IMR-90 (cell line): ENCODE measurements around the gene MAP3K5. TPM values are rescaled to one million over a fixed set of nuclear protein-coding genes. Genes with fewer than 3 reads are reported as not detected.

Experiments used
- ATAC-seq: fragments of 200-7000 bp; cut with Tn5 transposase; 2 replicates; pipeline ENCODE4 v1.9.1; 2020; ENCODE audit warnings: low read depth, mild to moderate bottlenecking, moderate library complexity
- BruUV-seq: library from RNA; stranded (reverse); fragments of 400-500 nt; replicated peaks from 2 replicates; lab custom pipeline; 2021; lab: Mats Ljungman, UMichigan
- CTCF ChIA-PET: fragments of 300-600 bp; formaldehyde crosslinking; extraction: SDS; loops from one replicate; lab custom pipeline; 2021; ENCODE audit warnings: antibody characterized with exemption; lab: Yijun Ruan, JAX
- POLR2A ChIA-PET: fragments of 300-600 bp; sonication (Branson Sonifier 250); formaldehyde crosslinking; loops from one replicate; lab custom pipeline; 2022; ENCODE audit warnings: antibody characterized with exemption; ENCODE audit not compliant: unreplicated experiment; lab: Charles Lee
- DNase-seq: peaks from one replicate; pipeline ENCODE4 v3.0.0; 2013
- H2AFZ ChIP-seq: replicated peaks from 2 replicates; pipeline ENCODE3; 2013; ENCODE audit warnings: low read length, mild to moderate bottlenecking; ENCODE audit not compliant: poor library complexity
- H2AK5ac ChIP-seq: 2 replicates; pipeline ENCODE4 v1.6.1; 2013; ENCODE audit warnings: low read depth, low read length, inconsistent platforms
- H2AK9ac ChIP-seq: replicated peaks from 2 replicates; pipeline ENCODE3; 2013; ENCODE audit warnings: mild to moderate bottlenecking, low read depth, low read length, moderate library complexity; ENCODE audit not compliant: poor library complexity
- H2BK120ac ChIP-seq: 2 replicates; pipeline ENCODE4 v1.6.1; 2013; ENCODE audit warnings: low read depth, low read length, inconsistent platforms
- H2BK15ac ChIP-seq: 3 replicates; pipeline ENCODE4 v1.6.1; 2013; ENCODE audit warnings: low read depth, low read length, inconsistent platforms
- H2BK20ac ChIP-seq: 2 replicates; pipeline ENCODE4 v1.6.1; 2013; ENCODE audit warnings: low read depth, mild to moderate bottlenecking, inconsistent platforms, low read length, moderate library complexity
- H2BK5ac ChIP-seq: 2 replicates; pipeline ENCODE4 v1.6.1; 2013; ENCODE audit warnings: mild to moderate bottlenecking, low read depth, low read length, inconsistent platforms; ENCODE audit not compliant: poor library complexity, severe bottlenecking
- H3K14ac ChIP-seq: replicated peaks from 2 replicates; pipeline ENCODE4 v1.6.1; 2013; ENCODE audit warnings: low read depth, low read length, inconsistent platforms
- H3K18ac ChIP-seq: 2 replicates; pipeline ENCODE4 v1.6.1; 2013; ENCODE audit warnings: low read depth, low read length, control low read depth
- H3K23ac ChIP-seq: 2 replicates; pipeline ENCODE4 v1.6.1; 2013; ENCODE audit warnings: low read depth, low read length, inconsistent platforms
- H3K27ac ChIP-seq: 2 replicates; pipeline ENCODE4 v1.5.1; 2013; ENCODE audit warnings: mild to moderate bottlenecking, control low read depth, low read length; ENCODE audit not compliant: insufficient read depth
- H3K27me3 ChIP-seq: 2 replicates; pipeline ENCODE4 v1.6.1; 2013; ENCODE audit warnings: low read length; ENCODE audit not compliant: control insufficient read depth, insufficient read depth
- H3K36me3 ChIP-seq: 2 replicates; pipeline ENCODE4 v1.6.1; 2013; ENCODE audit warnings: low read length, mixed read lengths; ENCODE audit not compliant: control insufficient read depth, insufficient read depth
- H3K4ac ChIP-seq: 2 replicates; pipeline ENCODE4 v1.6.1; 2013; ENCODE audit warnings: low read depth, low read length, inconsistent platforms
- H3K4me1 ChIP-seq: 2 replicates; pipeline ENCODE4 v1.6.1; 2013; ENCODE audit warnings: low read length, mixed read lengths; ENCODE audit not compliant: control insufficient read depth, insufficient read depth
- H3K4me2 ChIP-seq: 2 replicates; pipeline ENCODE4 v1.6.1; 2013; ENCODE audit warnings: low read depth, mild to moderate bottlenecking, control low read depth, low read length, moderate library complexity
- H3K4me3 ChIP-seq: 2 replicates; pipeline ENCODE4 v1.5.1; 2013; ENCODE audit warnings: low read depth, mild to moderate bottlenecking, control low read depth, low read length, moderate library complexity; ENCODE audit not compliant: insufficient read depth
- H3K56ac ChIP-seq: 2 replicates; pipeline ENCODE4 v1.6.1; 2013; ENCODE audit warnings: low read length, inconsistent platforms; ENCODE audit not compliant: insufficient read depth; ENCODE audit errors: extremely low read depth
- H3K79me1 ChIP-seq, 2 experiments: 2 replicates each; pipeline ENCODE4 v1.6.1; 2013; ENCODE audit warnings: low read length in 2 of 2, inconsistent platforms in 1 of 2, low read depth in 1 of 2
- H3K9ac ChIP-seq: 2 replicates; pipeline ENCODE4 v1.6.1; 2013; ENCODE audit warnings: low read depth, low read length, control low read depth
- H3K9me1 ChIP-seq: 2 replicates; pipeline ENCODE4 v1.6.1; 2013; ENCODE audit warnings: low read length, inconsistent platforms; ENCODE audit not compliant: insufficient read depth
- H3K9me3 ChIP-seq: 2 replicates; pipeline ENCODE4 v1.6.1; 2013; ENCODE audit warnings: low read length; ENCODE audit not compliant: control insufficient read depth, insufficient read depth
- H4K20me1 ChIP-seq: 2 replicates; pipeline ENCODE4 v1.6.1; 2013; ENCODE audit warnings: low read length, inconsistent platforms; ENCODE audit not compliant: insufficient read depth
- H4K5ac ChIP-seq: 2 replicates; pipeline ENCODE4 v1.6.1; 2013; ENCODE audit warnings: mild to moderate bottlenecking, low read depth, low read length, control low read depth
- H4K8ac ChIP-seq, 2 experiments: 2 replicates each; pipeline ENCODE4 v1.6.1; 2013; ENCODE audit warnings: low read depth in 2 of 2, low read length in 2 of 2, control low read depth in 1 of 2, inconsistent platforms in 1 of 2
- H4K91ac ChIP-seq: 2 replicates; pipeline ENCODE4 v1.6.1; 2013; ENCODE audit warnings: low read depth, low read length, inconsistent platforms; ENCODE audit not compliant: insufficient read depth
- CEBPB ChIP-seq: IDR thresholded peaks from 2 replicates; pipeline ENCODE4 v1.6.1; 2012; ENCODE audit warnings: low read depth, low read length, improper control_type of control experiment
- CHD1 ChIP-seq: IDR thresholded peaks from 2 replicates; pipeline ENCODE4 v1.6.1; 2012; ENCODE audit warnings: low read depth, low read length, improper control_type of control experiment
- MAFK ChIP-seq: IDR thresholded peaks from 2 replicates; pipeline ENCODE4 v1.6.1; 2012; ENCODE audit warnings: low read depth, low read length, improper control_type of control experiment
- MXI1 ChIP-seq: IDR thresholded peaks from 2 replicates; pipeline ENCODE4 v1.6.1; 2012; ENCODE audit warnings: low read depth, mild to moderate bottlenecking, low read length, moderate library complexity, borderline replicate concordance
- NFE2L2 ChIP-seq: fragments of 150-350 bp; IDR thresholded peaks from 2 replicates; pipeline ENCODE4 v1.6.1; 2016; ENCODE audit warnings: low read depth, mild to moderate bottlenecking, low read length
- POLR2A ChIP-seq: IDR thresholded peaks from 2 replicates; pipeline ENCODE4 v1.6.1; 2012; ENCODE audit warnings: mild to moderate bottlenecking, low read depth, low read length
- RAD21 ChIP-seq: IDR thresholded peaks from 2 replicates; pipeline ENCODE4 v1.6.1; 2012; ENCODE audit warnings: low read length, improper control_type of control experiment
- RCOR1 ChIP-seq: IDR thresholded peaks from 2 replicates; pipeline ENCODE4 v1.6.1; 2012; ENCODE audit warnings: mild to moderate bottlenecking, low read length, improper control_type of control experiment; ENCODE audit not compliant: insufficient replicate concordance
- RFX5 ChIP-seq: IDR thresholded peaks from 2 replicates; pipeline ENCODE4 v1.8.0; 2012; ENCODE audit warnings: low read depth, mild to moderate bottlenecking, low read length, moderate library complexity
- SMC3 ChIP-seq: fragments of 150-350 bp; IDR thresholded peaks from 2 replicates; pipeline ENCODE4 v1.6.1; 2016; ENCODE audit warnings: low read depth, mild to moderate bottlenecking, antibody characterized with exemption, low read length, moderate library complexity
- WGBS, 2 experiments: methylation state at CpG; one replicate each; pipeline versions ENCODE4 v1.1.5 to v1.1.7; 2013; ENCODE audit warnings: missing lambda C conversion rate in 2 of 2; ENCODE audit not compliant: insufficient read length in 1 of 2; ENCODE audit errors: extremely low coverage in 2 of 2; 5-methylcytosine and 5-hydroxymethylcytosine counted together
- dilution Hi-C: fragments of 300-500 bp; cut with HindIII; formaldehyde crosslinking; loops from one replicate; pipeline ENCODE4 v1.14.3; 2018; ENCODE audit warnings: low sequenced_read_pairs; ENCODE audit not compliant: unreplicated experiment
- in situ Hi-C: fragments of 300-500 bp; cut with MboI; formaldehyde crosslinking; loops from 3 replicates; pipeline ENCODE4 v1.14.3; 2019; ENCODE audit warnings: low sequenced_read_pairs, inconsistent platforms, mixed read lengths
- intact Hi-C: fragments of 100-400 bp; cut with micrococcal nuclease; formaldehyde crosslinking; loops from 2 replicates; pipeline ENCODE4 v1.10.0; 2022
- polyA plus RNA-seq, 3 experiments: library from polyadenylated mRNA; depleted of rRNA; stranded (reverse); fragments of >200 nt; gene quantifications; 2 replicates each; pipeline ENCODE4 v1.2.3, GENCODE V29; 2012; ENCODE audit warnings: low replicate concordance in 1 of 3
- total RNA-seq: library from RNA; depleted of rRNA; stranded (reverse); fragments of >200 nt; gene quantifications from 2 replicates; pipeline ENCODE4 v1.2.3, GENCODE V29; 2012
- TF ChIP-seq, protein P1 (sequence below): conservative IDR thresholded peaks from 2 replicates; pipeline ENCODE4 v1.5.1; 2012; ENCODE audit warnings: mild to moderate bottlenecking, low read depth, low read length, improper control_type of control experiment
- TF ChIP-seq, protein P2 (sequence below): fragments of 150-350 bp; IDR thresholded peaks from 2 replicates; pipeline ENCODE4 v1.6.1; 2016; ENCODE audit warnings: low read depth, mild to moderate bottlenecking, low read length, moderate library complexity, borderline replicate concordance
- TF ChIP-seq, protein P3 (sequence below): fragments of 150-350 bp; IDR thresholded peaks from 2 replicates; pipeline ENCODE4 v1.6.1; 2017; ENCODE audit warnings: mild to moderate bottlenecking, antibody characterized with exemption, low read length, low read depth

MAP3K5 gene
- total and polyA plus RNA-seq, 2 of the 4 experiments (the other 2 are of a cell fraction), result 5.4 to 17.6 TPM

DNA sequence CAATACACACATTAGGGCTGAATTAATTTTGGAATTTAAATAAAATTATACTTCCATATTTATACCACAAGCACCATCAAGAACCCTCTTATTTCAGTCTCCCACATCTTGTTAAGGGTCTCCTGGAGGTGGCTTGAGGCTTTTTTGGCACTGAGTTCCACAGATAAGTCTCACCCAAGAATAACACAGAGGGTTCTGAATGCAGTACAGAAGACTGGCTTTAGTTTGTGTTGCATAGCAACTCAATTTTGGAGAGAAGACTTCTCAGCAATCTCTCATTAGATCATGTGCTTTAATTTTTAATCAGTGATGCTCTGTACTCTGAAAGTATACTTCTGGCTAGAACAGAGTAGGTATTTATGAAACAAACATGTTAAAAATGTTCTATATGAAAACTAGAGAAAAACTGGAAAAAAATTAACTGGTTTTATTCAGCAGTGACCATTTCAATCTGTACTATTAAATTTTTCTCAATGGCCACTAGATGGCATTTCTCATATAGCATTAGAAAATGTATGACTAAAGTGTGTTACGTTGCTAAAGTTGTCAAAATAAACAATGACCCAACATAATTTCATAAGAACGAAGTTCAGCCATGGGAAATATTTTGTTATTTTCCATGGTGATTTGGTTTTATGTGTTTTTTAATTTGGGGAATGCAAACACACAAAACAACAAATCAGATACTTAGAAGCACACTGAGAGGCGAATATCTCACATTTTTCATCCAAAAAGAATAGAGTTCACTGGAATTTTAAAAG, 209.4 kb downstream of the MAP3K5 start:
- intact Hi-C loops (loop anchor here (1.0 kb wide), 1 partner anchor 209 kb away; the partner anchor contains the start of gene MAP3K5), dilution Hi-C loops (no loop called here), in situ Hi-C loops (no loop called here)
- no TSS peak for BruUV-seq
- Histone ChIP-seq H3K14ac (no peak overlapping the region), H3K9me1 (peaks cover 5% of the 10 kb centered on the region; the same call in 1 of the 2 replicates), H3K27ac (0 out of 2 replicates have a peak overlapping the region, but pooled peaks have one; percentile 29), H3K4me3 (no peak overlapping the region), H3K9ac (no peak overlapping the region; the same call in 1 of the 2 replicates), H2AFZ (no peak overlapping the region), H3K23ac (no peak overlapping the region), H2AK9ac (no peak overlapping the region), H3K4ac (no peak overlapping the region), H4K8ac (0 out of 4 replicates have a peak overlapping the region, but pooled peaks of 1 of the 2 experiments have one; percentile 33), H3K36me3 (peaks cover 11% of the 10 kb centered on the region), H3K4me1 (peaks cover 11% of the 10 kb centered on the region), H2BK120ac (peak overlapping the region; percentile 53), H2BK15ac (no peak overlapping the region), H3K18ac (no peak overlapping the region), H2AK5ac (peak overlapping the region; percentile 44; the same call in 1 of the 2 replicates), H4K20me1 (no peaks in the 10 kb centered on the region), H3K27me3 (no peaks in the 10 kb centered on the region), H4K91ac (peak overlapping the region; percentile 53; the same call in 1 of the 2 replicates), H3K56ac (no peak overlapping the region), H3K9me3 (no peaks in the 10 kb centered on the region), H4K5ac (no peak overlapping the region), H3K4me2 (no peak overlapping the region), H2BK5ac (no peak overlapping the region), H2BK20ac (peak overlapping the region; percentile 45; the same call in 1 of the 2 replicates), H3K79me1 (peaks cover 4 to 30% of the 10 kb centered on the region in 2 experiments; a peak in 3 of 4 replicates)
- peak; percentile 47 for ATAC-seq
- CTCF ChIA-PET, result interaction anchor here (0.9 kb wide), 1 partner anchor 212 kb away, joined by 5 read pairs; no protein-coding TSS in a partner anchor
- WGBS, 2 experiments, result no CpG with 5 or more reads among the region's 3 CpGs
- POLR2A ChIA-PET, result no interaction called here
- peak; percentile 94 for DNase-seq
- TF ChIP-seq RCOR1 (no peak), CEBPB (peak; percentile 87), MXI1 (no peak), NFE2L2 (peak; percentile 72), CHD1 (no peak), SMC3 (peak; percentile 82), MAFK (0 out of 2 replicates have a peak, but pooled peaks have one; percentile 9), RAD21 (peak; percentile 72), RFX5 (no peak), POLR2A (no peak)
- TF ChIP-seq, protein P1, sequence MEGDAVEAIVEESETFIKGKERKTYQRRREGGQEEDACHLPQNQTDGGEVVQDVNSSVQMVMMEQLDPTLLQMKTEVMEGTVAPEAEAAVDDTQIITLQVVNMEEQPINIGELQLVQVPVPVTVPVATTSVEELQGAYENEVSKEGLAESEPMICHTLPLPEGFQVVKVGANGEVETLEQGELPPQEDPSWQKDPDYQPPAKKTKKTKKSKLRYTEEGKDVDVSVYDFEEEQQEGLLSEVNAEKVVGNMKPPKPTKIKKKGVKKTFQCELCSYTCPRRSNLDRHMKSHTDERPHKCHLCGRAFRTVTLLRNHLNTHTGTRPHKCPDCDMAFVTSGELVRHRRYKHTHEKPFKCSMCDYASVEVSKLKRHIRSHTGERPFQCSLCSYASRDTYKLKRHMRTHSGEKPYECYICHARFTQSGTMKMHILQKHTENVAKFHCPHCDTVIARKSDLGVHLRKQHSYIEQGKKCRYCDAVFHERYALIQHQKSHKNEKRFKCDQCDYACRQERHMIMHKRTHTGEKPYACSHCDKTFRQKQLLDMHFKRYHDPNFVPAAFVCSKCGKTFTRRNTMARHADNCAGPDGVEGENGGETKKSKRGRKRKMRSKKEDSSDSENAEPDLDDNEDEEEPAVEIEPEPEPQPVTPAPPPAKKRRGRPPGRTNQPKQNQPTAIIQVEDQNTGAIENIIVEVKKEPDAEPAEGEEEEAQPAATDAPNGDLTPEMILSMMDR, result peak; percentile 73
- TF ChIP-seq, protein P2, sequence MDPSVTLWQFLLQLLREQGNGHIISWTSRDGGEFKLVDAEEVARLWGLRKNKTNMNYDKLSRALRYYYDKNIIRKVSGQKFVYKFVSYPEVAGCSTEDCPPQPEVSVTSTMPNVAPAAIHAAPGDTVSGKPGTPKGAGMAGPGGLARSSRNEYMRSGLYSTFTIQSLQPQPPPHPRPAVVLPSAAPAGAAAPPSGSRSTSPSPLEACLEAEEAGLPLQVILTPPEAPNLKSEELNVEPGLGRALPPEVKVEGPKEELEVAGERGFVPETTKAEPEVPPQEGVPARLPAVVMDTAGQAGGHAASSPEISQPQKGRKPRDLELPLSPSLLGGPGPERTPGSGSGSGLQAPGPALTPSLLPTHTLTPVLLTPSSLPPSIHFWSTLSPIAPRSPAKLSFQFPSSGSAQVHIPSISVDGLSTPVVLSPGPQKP, result no peak
- TF ChIP-seq, protein P3, sequence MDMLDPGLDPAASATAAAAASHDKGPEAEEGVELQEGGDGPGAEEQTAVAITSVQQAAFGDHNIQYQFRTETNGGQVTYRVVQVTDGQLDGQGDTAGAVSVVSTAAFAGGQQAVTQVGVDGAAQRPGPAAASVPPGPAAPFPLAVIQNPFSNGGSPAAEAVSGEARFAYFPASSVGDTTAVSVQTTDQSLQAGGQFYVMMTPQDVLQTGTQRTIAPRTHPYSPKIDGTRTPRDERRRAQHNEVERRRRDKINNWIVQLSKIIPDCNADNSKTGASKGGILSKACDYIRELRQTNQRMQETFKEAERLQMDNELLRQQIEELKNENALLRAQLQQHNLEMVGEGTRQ, result no peak
